GM18505 (cell line): ENCODE results near the gene LRFN2.

Experiments
- ATAC-seq: cut with Tn5 transposase; IDR thresholded peaks from one replicate; pipeline ENCODE4 v1.9.1; 2021; ENCODE audit not compliant: unreplicated experiment
- POLR2A ChIP-seq: IDR thresholded peaks from 4 replicates; pipeline ENCODE4 v1.6.1; 2011; ENCODE audit warnings: borderline replicate concordance; ENCODE audit not compliant: insufficient read depth, insufficient read length; ENCODE audit errors: extremely low read depth

The LRFN2 gene

DNA sequence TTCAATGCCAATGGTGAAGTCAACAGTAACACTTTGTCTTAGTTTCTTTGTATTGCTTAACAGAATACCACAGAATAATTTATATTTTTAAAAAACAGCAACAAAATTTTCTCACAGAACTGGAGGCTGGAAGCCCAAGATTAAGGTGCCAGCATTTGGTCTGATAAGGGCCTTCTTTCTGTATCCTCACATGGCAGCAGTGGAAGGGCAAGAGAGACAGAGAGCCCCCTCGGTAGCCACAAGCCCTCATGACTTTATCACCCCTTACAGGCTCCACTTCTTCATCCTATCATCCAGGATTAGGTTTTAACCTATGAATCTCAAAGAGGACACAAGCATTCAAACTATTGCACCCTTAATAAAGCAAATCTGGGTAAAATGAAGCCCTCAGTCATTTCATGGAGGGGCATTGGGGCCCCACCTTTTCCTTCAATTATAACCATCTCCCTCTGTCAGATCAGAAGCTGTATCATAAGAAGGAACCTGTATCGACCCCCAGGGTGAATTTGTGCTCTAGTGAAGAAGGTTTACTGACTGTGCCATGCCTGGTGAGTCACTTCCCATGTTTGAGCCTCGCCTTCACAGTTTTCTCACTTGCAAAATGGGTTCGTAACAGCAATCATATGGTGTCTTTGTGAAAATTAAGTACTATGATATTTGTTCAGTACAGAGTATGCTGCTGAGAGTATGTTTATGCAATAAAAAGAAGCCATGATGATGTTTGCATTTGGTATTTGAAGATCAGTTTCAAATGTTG lies 178.2 kb downstream of the LRFN2 start:
- ATAC-seq, result no peak
- no peak for TF ChIP-seq POLR2A

- ATAC-seq, result no peak
- no peak for TF ChIP-seq POLR2A
Observed at GRCh38 chr6:40407239-40407638, 179.9 kb downstream of the LRFN2 start.

- no peak for ATAC-seq
- TF ChIP-seq POLR2A, result no peak
Observed at GRCh38 chr6:40406175-40406574, 181.0 kb downstream of the LRFN2 start.

DNA sequence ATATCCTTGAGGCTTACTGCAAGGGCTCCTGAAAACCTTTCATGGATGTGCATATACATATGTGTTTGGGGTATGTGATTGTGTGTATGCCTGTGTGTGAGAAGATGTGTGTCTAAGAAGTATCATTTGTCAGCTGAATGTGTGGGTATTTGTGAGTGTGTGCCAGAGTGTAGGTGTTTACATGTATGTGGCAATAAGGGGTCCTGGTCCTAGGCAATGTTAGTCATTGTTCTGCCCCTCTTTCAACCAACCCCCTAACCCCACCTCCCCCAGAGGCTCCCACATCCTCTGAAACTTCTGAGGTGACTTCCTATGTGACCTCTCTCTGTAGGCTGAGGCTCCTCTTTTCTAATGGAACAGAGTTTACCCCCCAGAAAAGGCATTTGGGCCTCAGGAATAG lies 186.4 kb downstream of the LRFN2 start:
- TF ChIP-seq POLR2A, result no peak
- ATAC-seq, result no peak

GRCh38 chr6:40399888-40400457 lies 187.2 kb downstream of the LRFN2 start:
- no peak for TF ChIP-seq POLR2A
- no peak for ATAC-seq

GRCh38 chr6:40398810-40399477 lies 188.2 kb downstream of the LRFN2 start:
- no peak for TF ChIP-seq POLR2A
- no peak for ATAC-seq

- no peak for ATAC-seq
- no peak for TF ChIP-seq POLR2A
Observed at GRCh38 chr6:40398034-40398691, 189.0 kb downstream of the LRFN2 start.

DNA sequence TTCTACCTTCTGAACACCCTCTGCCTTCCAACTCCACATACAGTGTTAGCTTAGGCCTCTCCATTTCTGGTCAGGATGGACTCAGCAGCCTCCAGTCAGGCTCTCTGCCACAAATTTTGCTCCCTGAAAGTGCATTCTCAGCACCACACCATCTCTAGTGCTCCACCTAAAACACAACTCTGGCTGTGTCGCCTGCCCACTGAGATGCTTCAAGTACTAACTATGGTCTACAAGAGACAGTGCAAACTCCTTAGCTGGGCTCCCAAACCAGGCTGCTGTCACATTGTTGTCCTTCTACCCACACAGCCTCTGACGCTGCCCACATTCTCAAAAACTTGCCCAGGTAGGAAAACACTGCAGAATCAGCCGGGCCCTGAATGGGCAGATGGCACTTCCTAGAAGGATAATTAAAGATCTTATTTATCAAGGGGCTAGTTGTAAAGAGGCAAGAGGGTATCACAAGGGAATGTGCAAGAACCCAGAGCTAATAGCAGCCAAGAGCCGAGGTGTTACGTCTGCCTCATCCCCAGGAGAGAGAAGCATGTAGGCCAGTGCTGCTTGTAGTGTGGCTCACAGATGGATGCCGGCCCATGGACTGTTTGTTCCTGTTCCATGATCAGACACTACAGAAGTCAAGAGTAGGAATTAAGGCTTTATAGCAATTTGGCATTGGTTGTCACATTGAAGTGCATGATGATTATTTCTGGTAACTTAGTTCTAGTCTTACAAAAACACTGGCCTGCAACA lies 189.7 kb downstream of the LRFN2 start:
- no peak for ATAC-seq
- TF ChIP-seq POLR2A, result no peak

- no peak for ATAC-seq
- TF ChIP-seq POLR2A, result no peak
Observed at GRCh38 chr6:40395698-40396076, 191.5 kb downstream of the LRFN2 start.

DNA sequence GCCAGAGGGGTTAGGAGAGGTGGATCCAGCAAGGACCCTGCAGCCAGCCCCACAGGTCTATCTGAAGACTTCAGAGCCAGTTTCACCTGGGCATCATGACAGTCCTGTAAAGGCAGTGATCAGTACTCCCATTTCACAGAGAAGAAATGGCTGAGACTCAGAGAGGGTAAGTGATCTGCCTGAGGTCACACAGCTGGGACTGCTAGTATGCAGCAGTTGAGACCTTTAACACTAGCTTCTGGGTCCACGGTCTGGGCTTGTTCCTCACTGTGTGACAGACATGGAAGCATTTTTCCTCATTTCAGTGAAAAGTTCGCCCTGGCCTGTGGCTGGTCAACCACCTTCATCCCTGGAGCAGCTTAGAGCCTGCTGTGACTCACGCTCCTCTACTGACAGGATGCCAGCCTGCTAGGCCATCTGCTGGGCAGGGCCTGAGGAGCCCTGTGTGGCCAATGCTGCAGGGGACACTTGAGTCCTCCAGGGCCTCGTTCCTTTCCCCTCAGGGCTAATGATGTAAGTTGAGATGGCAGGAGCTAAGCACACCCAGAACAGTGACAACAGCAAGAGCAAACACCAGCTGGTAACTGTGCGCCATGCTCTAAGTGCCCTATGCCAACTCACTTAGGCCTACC lies 192.0 kb downstream of the LRFN2 start:
- TF ChIP-seq POLR2A, result no peak
- ATAC-seq, result no peak

GRCh38 chr6:40394381-40394780 lies 192.8 kb downstream of the LRFN2 start:
- no peak for TF ChIP-seq POLR2A
- no peak for ATAC-seq

GRCh38 chr6:40393641-40394040 lies 193.5 kb downstream of the LRFN2 start:
- ATAC-seq, result no peak
- no peak for TF ChIP-seq POLR2A

GRCh38 chr6:40392589-40392988 lies 194.6 kb downstream of the LRFN2 start:
- TF ChIP-seq POLR2A, result no peak
- no peak for ATAC-seq

GRCh38 chr6:40391851-40392517 lies 195.2 kb downstream of the LRFN2 start:
- TF ChIP-seq POLR2A, result no peak
- no peak for ATAC-seq
